GM23248 (cell line): ENCODE data around the gene EIF4E3.

ENCODE experiments used
- EZH2 ChIP-seq: fragments of 200-600 bp; sonication (generic); IDR thresholded peaks from 2 replicates; pipeline ENCODE4 v1.6.1; 2018; ENCODE audit warnings: antibody characterized with exemption, mild to moderate bottlenecking; ENCODE audit not compliant: insufficient read depth, poor library complexity, severe bottlenecking
- EZH2phosphoT487 ChIP-seq: fragments of 200-600 bp; sonication (generic); IDR thresholded peaks from 2 replicates; pipeline ENCODE4 v1.6.1; 2018; ENCODE audit warnings: antibody characterized with exemption, moderate library complexity, mild to moderate bottlenecking, low read depth; ENCODE audit not compliant: insufficient read depth

DNA sequence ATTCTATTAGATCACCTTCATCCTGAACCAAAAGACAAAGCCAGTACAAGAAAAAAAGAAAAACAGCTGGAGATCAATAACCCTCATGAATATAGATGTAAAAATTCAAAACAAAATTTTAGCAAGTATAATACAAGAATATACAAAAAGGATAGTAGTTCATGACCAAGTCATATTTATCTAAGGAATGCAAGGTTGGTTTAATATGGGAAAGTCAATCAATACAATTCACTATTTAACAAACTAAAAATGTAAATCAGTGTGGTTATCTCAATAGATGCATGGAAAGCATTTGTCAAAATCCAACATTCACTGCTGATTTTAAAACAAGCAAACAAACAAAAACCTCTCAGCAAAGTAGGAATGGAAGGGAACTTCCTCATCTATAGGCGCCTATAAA, 17.4 kb upstream of the EIF4E3 start:
- TF ChIP-seq EZH2phosphoT487: no peak
- no peak for TF ChIP-seq EZH2
